ENCODE data around the gene ELAC2.
A peak's percentile ranks its signal among the peaks of the same experiment; 100 is the strongest.

DNA sequence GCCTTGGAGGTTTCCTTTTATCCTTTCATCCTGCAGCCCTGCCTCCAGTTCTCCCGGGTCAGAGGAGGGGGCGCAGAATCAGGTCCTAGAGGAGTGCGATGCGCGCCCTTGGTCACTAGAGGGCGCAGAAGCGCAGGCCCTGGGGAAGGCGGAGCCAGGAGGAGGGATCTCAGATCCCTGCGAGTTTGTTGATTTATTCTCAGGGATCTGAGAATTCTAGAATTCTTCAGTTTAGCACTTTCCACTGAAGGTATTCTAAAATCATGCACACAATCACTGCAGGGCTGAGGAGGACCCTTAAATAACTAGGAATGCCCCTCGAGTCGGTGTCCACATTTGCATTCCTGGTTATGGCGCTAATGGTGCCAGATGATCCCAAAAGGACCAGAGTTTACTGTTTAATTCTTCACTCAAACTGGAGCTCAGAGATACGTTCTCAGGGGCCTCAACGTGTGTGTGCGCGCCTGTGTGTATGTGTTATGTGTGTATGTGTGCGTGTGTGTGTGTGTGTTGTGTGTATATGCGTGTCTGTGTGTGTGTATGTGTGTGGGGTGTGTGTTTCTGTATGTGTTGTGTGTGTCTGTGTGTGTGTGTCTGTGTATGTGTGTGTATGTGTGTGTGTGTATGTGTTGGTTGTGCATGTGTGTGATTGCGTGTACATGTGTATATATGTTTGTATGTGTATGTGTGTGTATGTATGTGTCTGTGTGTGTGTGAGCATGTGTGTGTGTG, 6.9 kb upstream of the ELAC2 start:
- no peak for TF ChIP-seq POLR2A (IDR thresholded peaks at IDR 0.05)
- TF ChIP-seq, protein P1, sequence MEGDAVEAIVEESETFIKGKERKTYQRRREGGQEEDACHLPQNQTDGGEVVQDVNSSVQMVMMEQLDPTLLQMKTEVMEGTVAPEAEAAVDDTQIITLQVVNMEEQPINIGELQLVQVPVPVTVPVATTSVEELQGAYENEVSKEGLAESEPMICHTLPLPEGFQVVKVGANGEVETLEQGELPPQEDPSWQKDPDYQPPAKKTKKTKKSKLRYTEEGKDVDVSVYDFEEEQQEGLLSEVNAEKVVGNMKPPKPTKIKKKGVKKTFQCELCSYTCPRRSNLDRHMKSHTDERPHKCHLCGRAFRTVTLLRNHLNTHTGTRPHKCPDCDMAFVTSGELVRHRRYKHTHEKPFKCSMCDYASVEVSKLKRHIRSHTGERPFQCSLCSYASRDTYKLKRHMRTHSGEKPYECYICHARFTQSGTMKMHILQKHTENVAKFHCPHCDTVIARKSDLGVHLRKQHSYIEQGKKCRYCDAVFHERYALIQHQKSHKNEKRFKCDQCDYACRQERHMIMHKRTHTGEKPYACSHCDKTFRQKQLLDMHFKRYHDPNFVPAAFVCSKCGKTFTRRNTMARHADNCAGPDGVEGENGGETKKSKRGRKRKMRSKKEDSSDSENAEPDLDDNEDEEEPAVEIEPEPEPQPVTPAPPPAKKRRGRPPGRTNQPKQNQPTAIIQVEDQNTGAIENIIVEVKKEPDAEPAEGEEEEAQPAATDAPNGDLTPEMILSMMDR (IDR thresholded peaks at IDR 0.05): peak; percentile 62 to 93 (median 73)
